Ecto neural progenitor cell (in vitro differentiated cells): ENCODE data around the gene LAMC1.

ENCODE experiments used
- DNase-seq: peaks from one replicate; pipeline ENCODE4 v3.0.0-alpha.2; 2018; ENCODE audit warnings: low spot score

Gene LAMC1

DNA sequence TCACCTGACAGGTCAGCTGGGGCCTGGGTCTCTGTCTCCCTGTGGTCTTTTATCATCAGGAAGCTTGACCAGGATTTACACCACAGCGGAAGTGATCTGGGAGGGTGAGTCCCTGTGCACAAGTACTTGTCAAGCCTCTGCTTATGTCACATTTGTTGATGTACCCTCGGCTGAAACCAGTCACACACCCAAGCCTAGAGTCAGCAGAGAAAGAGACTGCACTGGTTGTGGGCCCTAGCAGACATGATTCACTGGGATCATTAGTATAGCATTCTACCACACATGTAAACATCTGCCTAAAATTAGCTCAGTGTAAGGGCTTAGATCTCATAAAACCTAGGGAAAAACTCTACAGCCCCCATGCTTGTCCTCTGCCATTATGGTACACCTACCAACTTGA, 83.5 kb downstream of the LAMC1 start:
- no peak for DNase-seq

DNA sequence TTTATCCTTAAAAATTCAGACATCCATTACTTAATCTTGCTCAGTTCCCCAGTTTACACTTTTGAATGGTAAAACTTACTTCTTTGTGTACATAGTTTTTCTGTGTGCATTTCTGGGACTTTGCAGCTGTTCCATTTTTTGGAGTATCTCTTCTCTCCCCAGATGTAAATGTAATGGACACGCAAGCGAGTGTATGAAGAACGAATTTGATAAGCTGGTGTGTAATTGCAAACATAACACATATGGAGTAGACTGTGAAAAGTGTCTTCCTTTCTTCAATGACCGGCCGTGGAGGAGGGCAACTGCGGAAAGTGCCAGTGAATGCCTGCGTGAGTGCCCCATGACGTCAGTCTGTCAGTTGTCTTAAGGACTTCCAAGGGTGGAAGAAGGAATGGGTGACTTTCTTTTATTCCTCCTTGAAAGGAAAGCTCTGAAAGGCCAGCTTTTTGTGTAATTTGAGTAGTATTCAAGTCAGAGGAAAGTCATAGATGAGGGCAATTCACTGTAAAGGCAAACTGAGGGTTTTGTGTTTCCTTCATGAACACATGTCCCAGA, 87.2 kb downstream of the LAMC1 start:
- no peak for DNase-seq

DNA sequence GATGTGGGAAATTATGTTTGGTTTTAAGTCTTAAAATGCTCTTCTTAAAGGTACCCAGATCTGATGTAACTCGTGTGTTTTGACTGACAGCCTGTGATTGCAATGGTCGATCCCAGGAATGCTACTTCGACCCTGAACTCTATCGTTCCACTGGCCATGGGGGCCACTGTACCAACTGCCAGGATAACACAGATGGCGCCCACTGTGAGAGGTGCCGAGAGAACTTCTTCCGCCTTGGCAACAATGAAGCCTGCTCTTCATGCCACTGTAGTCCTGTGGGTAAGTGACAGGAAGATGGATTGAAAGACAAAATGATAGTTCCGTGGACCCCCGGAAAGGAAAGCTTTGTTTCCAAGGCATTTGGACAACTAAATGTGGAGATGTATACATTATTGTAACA, 91.2 kb downstream of the LAMC1 start:
- DNase-seq: no peak

DNA sequence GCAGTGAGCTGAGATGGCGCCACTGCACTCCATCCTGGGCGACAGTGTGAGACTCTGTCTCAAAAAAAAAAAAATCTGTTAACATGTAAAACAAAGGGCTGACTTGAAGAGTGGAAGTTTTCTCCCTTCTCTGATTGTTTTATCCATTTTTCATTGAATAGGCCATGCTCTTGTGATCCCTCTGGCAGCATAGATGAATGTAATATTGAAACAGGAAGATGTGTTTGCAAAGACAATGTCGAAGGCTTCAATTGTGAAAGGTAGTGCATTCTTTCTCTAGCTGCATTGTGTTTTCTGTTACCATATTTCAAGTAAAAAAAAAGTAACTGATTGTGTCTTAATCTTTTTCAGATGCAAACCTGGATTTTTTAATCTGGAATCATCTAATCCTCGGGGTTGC, 93.2 kb downstream of the LAMC1 start:
- no peak for DNase-seq

DNA sequence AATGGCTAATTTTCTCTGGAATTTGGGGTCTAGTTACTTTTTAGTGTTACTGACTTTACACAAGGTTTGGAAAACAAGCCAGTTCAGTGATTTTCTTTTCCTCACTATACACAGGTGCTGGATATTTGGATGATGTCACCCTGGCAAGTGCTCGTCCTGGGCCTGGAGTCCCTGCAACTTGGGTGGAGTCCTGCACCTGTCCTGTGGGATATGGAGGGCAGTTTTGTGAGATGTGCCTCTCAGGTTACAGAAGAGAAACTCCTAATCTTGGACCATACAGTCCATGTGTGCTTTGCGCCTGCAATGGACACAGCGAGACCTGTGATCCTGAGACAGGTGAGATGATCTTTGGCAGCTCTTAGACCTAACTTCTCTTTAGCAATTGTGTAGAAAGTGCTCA, 98.4 kb downstream of the LAMC1 start:
- DNase-seq: no peak

DNA sequence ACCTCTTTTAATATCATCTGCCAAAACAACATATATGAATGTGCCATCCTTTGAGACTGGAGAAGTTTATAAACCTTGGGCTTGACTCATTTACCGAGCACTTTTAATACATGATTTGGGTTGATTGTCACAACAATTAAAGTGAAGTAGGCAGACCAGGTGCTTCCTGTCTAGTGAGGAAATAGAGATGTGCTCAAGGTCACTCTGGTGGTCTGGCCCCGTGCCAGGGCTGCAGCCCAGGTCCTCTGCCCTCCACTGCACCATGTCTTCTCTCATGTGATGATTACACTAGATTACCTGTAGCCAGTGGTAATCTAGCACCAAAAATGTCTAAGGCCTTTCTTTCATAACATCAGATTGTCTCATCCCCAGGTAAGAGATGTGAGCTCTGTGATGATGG, 101.0 kb downstream of the LAMC1 start:
- DNase-seq: no peak

DNA sequence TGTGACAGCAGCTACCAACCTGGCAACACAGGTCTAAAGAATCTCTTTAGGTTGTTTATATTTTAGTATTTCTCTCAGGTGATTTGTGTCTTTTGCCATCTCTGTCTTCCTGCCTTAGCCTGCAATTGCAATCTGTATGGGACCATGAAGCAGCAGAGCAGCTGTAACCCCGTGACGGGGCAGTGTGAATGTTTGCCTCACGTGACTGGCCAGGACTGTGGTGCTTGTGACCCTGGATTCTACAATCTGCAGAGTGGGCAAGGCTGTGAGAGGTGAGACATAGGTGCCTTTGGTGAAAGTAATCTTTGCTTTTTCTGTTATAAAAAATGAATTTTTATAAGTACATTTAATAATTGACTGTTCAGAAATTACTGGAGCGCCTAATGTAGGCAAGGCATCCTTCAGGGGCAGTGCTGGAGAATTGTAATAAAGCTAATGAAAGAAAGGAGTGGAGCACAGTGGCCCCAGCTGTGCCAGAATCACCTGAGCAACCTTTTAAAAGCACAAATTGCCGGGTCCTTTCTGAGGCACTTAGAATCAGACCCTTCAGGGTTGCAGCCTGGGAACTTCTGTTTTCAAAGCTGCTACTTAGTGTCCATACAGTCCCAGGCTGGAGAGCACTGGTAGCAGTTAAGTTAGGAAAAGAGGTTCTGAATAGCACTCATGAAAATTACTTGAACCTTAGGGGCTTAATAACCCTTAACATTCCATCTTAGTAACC, 102.2 kb downstream of the LAMC1 start:
- DNase-seq: no peak

DNA sequence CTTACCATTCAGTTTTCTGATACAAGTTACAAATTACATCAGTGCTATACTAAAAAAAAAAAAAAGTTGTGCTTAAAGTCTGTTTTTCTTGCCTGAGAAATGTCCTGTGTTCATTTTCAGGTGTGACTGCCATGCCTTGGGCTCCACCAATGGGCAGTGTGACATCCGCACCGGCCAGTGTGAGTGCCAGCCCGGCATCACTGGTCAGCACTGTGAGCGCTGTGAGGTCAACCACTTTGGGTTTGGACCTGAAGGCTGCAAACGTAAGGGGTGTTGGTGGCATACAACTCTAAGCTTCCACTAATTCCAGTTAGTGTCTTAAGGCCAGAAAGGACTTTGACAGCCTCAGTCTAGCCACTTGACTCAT, 102.8 kb downstream of the LAMC1 start:
- DNase-seq: no peak

DNA sequence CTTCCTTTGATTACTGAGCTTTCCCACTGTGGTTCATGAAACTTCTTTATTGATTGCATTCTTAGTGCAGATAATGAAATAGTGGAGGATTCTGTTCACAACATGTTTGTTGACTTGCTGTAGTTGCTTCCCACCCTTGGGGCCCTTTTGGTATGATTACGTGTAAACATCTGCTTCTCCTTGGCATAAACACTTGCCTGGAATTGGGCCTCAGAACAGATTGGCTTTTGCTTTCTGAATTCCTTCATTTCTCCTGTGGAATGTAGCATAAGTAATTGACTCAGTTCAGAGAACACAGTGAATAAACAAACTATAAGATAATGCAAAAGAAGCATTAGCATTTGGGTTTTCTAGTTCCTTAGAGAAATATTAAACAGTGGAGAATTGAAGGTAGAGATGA, 103.3 kb downstream of the LAMC1 start:
- no peak for DNase-seq

DNA sequence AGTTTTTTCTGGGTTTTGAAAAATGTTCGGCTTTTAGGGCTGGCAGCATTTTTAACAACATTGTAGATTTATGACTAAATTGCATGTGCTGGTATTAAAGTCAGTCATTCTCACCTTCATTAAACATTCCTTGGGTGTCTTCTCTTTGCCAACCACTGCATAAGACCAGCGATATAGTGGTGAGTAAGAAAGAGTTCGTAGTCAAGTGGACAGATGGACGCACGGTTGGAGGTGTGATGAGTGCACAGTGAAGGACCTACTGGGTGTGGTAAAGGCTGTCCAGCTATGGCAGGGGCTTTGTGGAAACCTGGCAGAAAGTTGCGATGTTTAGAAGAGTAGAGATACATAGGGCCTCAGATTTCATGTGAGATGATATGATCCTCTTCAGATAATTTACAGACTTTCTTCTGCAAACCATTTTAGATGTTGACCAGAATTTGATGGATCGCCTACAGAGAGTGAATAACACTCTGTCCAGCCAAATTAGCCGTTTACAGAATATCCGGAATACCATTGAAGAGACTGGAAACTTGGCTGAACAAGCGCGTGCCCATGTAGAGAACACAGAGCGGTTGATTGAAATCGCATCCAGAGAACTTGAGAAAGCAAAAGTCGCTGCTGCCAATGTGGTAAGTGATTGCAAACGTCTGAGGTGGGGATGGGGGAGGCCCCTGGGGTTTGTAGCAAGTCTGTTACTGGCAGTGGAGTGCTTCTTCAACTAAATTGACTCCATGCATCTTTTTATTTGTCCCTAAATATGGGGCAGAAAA, 106.9 kb downstream of the LAMC1 start:
- no peak for DNase-seq

DNA sequence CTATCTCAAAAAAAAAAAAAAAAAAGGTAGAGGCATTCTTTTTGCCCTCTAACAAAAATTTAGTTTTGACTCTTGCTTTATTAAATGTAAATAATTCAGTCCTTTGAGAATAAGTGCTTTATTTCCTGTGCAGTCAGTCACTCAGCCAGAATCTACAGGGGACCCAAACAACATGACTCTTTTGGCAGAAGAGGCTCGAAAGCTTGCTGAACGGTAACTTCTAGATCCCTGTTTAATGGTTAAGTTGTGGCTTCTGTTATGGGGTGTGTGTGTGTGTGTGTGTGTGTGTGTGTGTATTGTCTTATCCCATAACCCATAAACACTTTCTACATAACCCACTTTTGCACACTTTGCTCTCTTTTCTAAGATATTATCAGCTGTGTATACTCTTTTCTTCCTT, 107.9 kb downstream of the LAMC1 start:
- DNase-seq: no peak

DNA sequence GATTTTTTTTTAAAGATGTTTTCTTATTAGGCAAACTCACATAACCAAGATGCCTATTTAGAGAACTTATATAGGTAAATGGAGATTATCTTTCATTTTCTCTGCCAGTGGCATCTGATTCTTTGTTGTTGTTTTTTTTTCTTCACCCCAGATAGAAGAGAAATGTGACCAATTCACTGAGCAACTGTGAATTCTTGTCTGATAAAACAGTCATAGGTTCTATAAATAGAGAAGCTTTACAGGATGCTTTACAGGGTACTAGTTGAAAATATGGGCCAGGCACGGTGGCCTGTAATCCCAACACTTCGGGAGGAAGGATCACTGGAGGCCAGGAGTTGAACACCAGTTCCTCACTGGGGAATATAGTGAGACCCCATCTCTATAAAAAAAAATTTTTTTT, 112.1 kb downstream of the LAMC1 start:
- no peak for DNase-seq

DNA sequence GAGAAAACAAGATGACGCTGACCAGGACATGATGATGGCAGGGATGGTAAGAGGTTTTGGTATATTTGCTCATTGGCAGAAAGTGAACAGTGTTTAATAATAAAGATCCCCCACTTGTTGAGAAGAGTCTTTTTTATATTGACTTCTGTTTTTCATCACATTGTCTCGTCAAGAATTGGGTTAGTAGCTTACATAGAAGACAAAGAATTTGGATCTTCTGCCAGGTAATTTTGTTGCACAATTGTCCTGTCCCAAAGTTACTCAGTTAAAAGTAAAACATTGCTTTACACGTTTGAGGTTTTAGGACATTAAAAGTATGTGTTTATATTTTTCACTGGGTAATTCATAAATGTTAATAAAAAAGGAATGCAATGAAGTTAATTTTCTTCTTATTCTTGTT, 114.6 kb downstream of the LAMC1 start:
- no peak for DNase-seq

DNA sequence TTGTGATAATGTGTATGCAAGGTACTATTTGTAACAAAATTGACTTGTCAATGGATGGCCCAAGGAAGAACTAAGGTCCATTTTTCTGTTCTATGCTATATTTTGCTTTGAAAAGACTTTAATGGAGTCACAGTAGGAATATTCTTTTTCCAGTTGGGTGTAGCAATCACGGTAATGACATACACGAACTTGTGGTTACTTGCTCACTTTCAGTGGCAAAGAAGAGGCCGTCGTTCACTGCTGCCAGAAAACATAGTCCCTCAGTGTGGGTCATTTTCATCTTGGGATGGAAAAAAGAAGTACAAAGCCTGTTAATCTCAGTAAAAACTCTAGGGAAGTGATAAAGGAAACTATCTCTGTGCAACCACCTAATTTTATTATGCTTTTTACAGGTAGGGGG, 115.1 kb downstream of the LAMC1 start:
- DNase-seq: no peak

DNA sequence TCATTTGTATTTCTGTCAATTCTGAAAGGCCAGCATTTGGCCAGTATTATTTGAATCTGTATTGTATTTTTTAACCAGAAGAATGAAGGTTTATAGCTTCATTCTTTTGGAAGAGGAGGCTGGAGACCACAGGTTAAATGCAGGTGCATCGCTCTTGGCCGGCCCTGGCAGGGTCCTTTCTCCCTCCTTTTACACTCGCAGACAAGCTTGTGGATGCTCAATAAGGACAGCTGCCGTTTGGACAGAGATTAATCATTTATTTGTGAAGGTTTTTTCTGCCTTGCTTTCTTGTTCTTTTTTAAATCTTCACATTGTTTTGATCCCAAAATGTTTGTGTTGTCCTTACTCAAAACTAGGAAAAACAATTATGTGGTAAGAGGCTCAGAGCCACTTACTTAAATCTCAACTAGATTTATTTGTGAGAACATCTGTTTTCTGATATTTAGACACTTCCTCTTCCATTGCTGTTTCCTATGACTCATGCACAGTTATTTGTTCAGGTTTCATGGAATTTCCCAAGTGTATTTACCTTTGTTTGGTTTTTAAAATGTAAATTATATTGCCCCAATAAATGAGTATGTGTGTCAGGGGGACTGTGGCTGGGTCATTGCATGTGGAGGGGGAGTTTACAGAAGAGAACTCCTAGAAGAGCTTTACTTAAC, 116.2 kb downstream of the LAMC1 start:
- DNase-seq: no peak

DNA sequence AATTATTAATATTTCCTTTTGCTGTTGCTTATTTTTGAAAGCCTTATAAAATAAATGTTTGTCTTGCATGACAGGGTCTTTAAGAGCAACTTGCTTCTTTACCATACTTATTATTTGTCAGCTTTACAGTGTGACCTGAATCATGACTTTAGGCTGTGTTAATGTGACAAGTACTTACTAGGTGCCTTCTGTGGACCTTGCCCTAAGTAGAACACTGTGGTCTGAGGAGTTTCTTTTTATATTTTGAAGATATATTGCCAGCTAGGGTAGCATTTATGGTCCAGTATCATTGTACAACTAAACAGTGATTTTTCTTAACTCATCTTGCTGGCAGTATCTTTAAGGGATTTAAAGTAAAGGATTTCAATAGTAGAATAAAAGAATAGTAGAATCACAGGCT, 117.4 kb downstream of the LAMC1 start:
- DNase-seq: no peak

DNA sequence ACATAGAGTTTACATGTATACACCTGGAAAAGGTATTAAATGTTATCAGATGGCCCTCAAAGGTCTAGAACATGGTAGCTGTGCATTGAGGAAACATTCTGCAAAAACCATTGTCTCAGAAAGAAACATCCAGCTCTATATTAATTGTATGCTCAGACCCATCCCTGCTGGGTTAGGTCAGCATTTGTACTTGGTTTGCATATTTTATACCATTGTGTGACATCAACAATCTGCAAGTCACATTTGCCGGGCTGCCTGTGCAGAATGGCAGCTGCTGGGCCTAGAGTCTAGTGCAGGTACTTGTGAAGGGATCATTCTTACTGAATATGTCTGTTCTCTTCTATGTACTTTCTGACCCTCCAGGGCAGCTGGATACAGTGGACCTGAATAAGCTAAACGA, 119.0 kb downstream of the LAMC1 start:
- DNase-seq: no peak

DNA sequence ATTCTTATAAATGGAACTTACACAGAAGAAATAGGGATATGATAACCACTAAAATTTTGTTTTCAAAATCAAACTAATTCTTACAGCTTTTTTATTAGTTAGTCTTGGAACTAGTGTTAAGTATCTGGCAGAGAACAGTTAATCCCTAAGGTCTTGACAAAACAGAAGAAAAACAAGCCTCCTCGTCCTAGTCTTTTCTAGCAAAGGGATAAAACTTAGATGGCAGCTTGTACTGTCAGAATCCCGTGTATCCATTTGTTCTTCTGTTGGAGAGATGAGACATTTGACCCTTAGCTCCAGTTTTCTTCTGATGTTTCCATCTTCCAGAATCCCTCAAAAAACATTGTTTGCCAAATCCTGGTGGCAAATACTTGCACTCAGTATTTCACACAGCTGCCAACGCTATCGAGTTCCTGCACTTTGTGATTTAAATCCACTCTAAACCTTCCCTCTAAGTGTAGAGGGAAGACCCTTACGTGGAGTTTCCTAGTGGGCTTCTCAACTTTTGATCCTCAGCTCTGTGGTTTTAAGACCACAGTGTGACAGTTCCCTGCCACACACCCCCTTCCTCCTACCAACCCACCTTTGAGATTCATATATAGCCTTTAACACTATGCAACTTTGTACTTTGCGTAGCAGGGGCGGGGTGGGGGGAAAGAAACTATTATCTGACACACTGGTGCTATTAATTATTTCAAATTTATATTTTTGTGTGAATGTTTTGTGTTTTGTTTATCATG, 120.5 kb downstream of the LAMC1 start:
- no peak for DNase-seq

DNA sequence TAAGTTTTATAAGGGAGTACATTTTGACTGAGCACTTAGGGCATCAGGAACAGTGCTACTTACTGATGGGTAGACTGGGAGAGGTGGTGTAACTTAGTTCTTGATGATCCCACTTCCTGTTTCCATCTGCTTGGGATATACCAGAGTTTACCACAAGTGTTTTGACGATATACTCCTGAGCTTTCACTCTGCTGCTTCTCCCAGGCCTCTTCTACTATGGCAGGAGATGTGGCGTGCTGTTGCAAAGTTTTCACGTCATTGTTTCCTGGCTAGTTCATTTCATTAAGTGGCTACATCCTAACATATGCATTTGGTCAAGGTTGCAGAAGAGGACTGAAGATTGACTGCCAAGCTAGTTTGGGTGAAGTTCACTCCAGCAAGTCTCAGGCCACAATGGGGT, 121.5 kb downstream of the LAMC1 start:
- DNase-seq: no peak

DNA sequence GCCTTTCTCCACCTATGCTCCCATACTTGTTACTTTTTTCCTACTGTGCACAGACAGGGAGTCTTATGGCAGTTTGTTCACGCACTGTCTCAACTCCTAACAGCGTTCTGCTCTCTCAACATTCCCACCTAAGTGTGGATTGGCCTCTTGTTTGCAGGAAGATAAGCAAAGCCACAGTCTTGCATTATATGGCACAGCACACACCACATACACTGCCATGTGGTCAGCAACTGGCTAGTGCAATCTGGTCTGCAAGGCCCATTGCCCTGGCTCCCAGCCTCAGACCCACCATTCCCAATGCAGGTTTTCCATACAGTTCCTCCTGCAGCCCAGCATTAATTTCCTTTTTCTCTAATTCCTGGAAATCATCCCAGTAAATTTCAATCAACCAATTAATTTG, 124.5 kb downstream of the LAMC1 start:
- no peak for DNase-seq

DNA sequence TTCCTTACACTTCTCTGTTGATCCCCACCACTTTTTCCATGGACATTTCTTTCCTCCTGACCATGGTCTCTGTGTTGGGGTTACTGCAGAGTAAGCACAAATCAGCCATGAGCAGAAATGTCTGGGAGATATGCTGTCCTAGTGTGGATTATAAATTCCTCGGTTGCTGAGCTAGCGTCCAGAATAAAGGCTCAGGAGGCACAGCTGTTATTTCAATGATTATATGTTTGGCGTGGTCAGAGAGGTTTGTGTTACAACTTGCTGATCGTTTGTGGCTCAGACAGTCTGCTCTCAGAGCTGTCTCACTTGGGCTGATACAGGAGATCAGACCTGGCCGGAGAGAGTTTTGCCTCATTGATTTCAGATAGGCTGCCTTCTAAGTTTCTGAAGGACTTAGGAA, 125.4 kb downstream of the LAMC1 start:
- DNase-seq: no peak

DNA sequence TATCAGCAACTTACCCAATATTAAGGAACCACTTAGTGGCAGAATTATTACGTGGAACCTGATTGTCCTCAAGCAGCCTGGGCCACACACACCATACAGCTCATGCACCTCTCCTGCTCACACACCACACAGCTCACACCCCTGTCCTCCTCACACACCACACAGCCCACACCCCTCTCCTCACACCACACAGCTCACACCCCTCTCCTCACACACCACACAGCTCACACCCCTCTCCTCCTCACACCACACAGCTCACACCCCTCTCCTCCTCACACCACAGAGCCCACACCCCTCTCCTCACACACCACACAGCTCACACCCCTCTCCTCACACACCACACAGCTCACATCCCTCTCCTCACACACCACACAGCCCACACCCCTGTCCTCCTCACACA, 126.1 kb downstream of the LAMC1 start:
- DNase-seq: no peak
